GM21825 (cell line): ENCODE measurements around the gene POMT1.
"Not testable (repeated sequence)": the region's sequence is repeated elsewhere in the genome, so short reads cannot be mapped to it uniquely, and the experiment has no call there.

Source experiments
- ATAC-seq: cut with Tn5 transposase; IDR thresholded peaks from one replicate; pipeline ENCODE4 v1.9.1; 2021; ENCODE audit warnings: mild to moderate bottlenecking, moderate library complexity; ENCODE audit not compliant: unreplicated experiment

Gene POMT1

DNA sequence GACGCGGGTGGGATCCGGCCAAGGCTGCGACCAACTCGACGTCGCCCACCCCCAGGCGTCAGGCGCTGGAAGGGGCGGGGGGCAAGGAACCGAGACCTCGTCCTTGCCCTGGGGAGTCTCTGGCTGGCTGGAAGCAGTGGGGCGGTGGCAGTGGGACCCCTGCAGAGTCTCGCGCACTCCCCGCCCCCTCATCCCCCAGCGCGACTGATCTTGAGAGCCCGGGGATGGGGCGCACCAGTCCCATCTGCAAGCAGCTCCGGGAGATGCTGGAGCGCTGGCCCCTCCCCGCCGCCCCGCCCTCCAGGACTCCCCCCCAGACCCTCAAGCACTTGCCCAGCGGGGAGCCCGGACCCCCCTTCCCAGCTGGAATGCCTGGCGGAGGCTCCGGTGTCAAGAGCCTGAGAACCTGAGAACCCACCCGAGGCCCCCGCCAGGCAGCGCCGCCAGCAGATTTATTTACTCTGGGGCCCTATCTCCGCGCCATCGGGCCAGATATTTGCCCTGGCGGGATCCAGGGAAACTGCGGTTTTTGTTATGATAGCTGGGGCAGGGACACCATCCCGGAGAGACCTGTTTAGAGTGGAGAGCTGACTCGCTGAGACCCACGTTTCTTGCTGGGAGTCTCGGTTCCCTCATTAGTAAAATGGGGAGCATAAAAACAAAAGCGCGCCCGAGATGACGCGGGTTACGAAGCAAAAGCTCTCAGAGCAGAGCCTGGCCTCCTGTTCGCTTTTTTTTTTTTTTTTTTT is 43.8 kb downstream of the POMT1 start:
- ATAC-seq, result no peak

- ATAC-seq, result not testable (repeated sequence)
Measured at GRCh38 chr9:131549186-131549585, 46.5 kb downstream of the POMT1 start.

- not testable (repeated sequence) for ATAC-seq
Measured at GRCh38 chr9:131550465-131550864, 47.7 kb downstream of the POMT1 start.

GRCh38 chr9:131552030-131552429 is 49.3 kb downstream of the POMT1 start:
- no peak for ATAC-seq

- ATAC-seq, result no peak
Measured at GRCh38 chr9:131554087-131554842, 51.5 kb downstream of the POMT1 start.

GRCh38 chr9:131554843-131555351 is 52.2 kb downstream of the POMT1 start:
- ATAC-seq, result no peak

- ATAC-seq, result no peak
Measured at GRCh38 chr9:131555841-131556673, 53.3 kb downstream of the POMT1 start.

- ATAC-seq, result no peak
Measured at GRCh38 chr9:131557855-131558548, 55.3 kb downstream of the POMT1 start.

DNA sequence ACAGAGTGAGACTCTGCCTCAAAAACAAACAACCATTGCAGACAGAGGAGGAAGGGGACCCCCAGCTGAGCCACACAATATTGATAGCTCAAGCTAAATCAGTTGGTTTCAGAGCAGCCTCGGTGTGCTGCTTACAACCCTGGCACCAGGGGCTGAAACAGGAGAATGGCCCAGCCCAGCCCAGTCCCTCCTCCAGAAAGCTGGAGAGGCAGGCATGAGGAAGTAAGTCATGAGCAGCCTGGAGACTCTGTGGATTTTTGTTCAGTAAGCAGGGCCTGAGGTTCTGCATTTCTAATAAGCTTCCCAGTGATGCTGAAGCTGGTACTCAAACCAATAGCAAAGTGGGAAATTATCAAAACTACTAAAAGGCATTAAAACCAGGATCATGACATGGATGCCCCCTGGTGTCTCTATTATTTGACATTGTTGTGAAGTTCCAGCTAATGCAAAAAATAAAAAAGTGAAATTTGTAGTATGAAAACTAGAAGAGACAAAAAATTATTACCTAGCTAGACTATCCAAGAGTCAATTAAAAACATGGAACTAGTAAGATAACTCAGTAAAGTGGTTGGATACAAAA is 56.8 kb downstream of the POMT1 start:
- ATAC-seq, result no peak

- no peak for ATAC-seq
Measured at GRCh38 chr9:131562032-131562959, 59.6 kb downstream of the POMT1 start.

GRCh38 chr9:131565369-131565768 is 62.7 kb downstream of the POMT1 start:
- no peak for ATAC-seq

- ATAC-seq, result no peak
Measured at GRCh38 chr9:131566158-131566557, 63.4 kb downstream of the POMT1 start.

DNA sequence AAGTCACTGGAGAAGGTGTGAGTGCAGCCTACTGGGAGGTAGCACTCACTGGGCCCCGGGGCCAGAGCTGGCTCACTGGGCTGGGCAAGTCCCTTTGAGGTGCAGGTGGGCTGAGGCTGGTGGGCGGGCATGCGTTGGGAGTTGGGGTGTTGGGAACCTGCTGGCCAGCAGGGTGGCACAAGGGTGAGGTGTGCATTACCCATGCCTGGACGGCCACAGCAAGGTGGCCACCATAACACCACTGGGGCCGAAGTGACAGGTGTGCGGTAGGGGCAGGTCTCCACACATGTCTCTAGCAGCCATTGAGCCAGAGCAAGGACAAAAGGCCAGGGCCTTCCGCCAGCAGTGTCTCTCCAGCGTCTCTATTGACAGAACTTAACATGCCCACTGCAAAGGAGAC is 65.2 kb downstream of the POMT1 start:
- no peak for ATAC-seq
